Right lobe of liver (tissue), 4 donors: Measurements from ENCODE around the gene GRIK1.

Experiments used
- POLR2A ChIP-seq: fragments of 450-650 bp; IDR thresholded peaks from one replicate; pipeline ENCODE4 v1.6.1; 2017; ENCODE audit warnings: antibody characterized with exemption, mild to moderate bottlenecking
- TF ChIP-seq, protein P1 (sequence below), 4 donors: fragments of 200-600 bp in 3 of 4; fragments of 450-650 bp in 1 of 4; IDR thresholded peaks; one replicate each; pipeline versions ENCODE4 v1.5.1 to v1.8.0; 2016 to 2022; ENCODE audit warnings: antibody characterized with exemption in 4 of 4, mild to moderate bottlenecking in 2 of 4
- donor health status: DM: no; HTN: no; CAD: no.
- donor health status: DM: no; HTN: no; CAD: no.
- donor health status: DM: no; HTN: yes; CAD: no.

DNA sequence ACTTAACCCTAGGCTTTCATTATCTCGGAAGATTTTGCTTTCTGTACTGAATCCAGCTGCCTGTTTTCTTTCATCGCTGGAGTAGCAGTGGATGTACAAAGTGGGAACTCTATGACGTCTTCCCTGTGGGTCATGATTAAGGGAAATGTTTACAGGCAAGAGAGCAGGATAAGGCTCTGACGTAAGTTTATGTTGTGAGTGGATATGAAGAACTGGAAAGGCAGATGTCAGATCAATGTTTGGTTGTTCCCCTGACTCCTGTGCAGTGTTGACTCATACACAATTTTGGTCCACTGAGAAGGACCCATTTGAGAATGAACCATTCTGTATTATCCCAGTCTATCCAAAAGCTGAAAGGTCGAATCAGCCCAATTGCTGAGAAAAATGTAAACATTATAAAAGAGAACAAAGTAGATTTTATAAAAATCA, 292.4 kb downstream of the GRIK1 start:
- TF ChIP-seq, protein P1, sequence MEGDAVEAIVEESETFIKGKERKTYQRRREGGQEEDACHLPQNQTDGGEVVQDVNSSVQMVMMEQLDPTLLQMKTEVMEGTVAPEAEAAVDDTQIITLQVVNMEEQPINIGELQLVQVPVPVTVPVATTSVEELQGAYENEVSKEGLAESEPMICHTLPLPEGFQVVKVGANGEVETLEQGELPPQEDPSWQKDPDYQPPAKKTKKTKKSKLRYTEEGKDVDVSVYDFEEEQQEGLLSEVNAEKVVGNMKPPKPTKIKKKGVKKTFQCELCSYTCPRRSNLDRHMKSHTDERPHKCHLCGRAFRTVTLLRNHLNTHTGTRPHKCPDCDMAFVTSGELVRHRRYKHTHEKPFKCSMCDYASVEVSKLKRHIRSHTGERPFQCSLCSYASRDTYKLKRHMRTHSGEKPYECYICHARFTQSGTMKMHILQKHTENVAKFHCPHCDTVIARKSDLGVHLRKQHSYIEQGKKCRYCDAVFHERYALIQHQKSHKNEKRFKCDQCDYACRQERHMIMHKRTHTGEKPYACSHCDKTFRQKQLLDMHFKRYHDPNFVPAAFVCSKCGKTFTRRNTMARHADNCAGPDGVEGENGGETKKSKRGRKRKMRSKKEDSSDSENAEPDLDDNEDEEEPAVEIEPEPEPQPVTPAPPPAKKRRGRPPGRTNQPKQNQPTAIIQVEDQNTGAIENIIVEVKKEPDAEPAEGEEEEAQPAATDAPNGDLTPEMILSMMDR (IDR thresholded peaks at IDR 0.05): no peak
- TF ChIP-seq POLR2A: no peak
